HG02678 (cell line): Measurements from ENCODE around the gene STXBP5.

Source experiments
- ATAC-seq: cut with Tn5 transposase; IDR thresholded peaks from one replicate; pipeline ENCODE4 v1.9.1; 2021; ENCODE audit warnings: mild to moderate bottlenecking, moderate library complexity; ENCODE audit not compliant: unreplicated experiment

Gene STXBP5

GRCh38 chr6:147285087-147285855, 81.1 kb downstream of the STXBP5 start:
- peak; percentile 69 for ATAC-seq

DNA sequence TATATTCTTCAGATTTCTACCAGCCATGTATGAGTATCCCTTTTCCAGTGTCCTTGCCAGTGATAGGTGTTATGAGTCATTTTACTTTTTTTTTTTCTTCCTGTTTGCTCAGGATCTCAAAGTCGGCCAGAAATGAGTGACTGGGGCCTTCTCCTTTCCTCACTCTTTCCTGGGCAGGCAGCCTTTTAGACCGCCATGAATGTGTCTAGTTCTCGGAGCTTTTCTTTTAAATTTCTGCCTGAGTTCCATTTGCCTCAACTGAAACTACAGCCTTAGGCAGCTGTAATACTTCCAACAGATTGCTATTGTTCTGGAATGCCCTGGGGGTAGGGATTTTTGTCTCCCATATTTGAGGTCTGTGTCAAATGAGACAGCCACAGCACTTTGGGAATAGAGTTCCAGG, 83.7 kb downstream of the STXBP5 start:
- ATAC-seq: no peak

DNA sequence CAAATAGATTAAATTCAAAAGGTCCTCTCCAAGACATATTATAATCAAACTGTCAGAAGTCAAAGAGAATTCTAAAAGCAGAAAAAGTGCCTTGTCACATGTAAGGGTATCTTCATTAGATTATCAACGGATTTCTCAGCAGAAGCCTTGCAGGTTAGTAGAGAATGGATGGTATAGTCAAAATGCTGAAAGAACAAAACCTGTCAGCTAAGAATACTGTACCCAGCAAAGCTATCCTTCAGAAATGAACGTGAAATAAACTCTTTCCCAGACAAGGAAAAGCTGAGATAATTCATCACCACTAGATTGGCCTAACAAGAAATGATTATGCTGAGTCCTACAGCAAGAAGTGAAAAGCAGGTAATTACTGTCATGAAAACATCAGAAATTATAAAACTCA, 92.9 kb downstream of the STXBP5 start:
- ATAC-seq: no peak

GRCh38 chr6:147297663-147298316, 93.6 kb downstream of the STXBP5 start:
- no peak for ATAC-seq

DNA sequence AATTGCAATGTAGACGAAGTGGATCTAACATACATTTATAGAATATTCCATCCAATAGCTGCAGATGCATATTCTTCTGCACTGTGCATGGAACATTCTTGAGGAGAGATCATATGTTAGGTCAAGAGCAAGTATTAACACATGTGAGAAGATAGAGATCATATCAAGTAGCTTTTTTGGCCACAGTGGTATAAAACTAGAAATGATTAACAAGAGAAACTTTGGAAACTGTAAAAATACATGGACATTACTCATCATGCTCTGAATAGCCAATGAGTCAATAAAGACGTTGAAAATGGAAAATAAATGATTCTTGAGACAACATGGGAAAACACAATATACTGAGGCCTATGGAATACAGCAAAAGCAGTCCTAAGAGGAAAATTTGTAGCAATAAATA, 94.2 kb downstream of the STXBP5 start:
- ATAC-seq: no peak

- ATAC-seq: no peak
These were observed 94.8 kb downstream of the STXBP5 start for GRCh38 chr6:147299035-147299434.

DNA sequence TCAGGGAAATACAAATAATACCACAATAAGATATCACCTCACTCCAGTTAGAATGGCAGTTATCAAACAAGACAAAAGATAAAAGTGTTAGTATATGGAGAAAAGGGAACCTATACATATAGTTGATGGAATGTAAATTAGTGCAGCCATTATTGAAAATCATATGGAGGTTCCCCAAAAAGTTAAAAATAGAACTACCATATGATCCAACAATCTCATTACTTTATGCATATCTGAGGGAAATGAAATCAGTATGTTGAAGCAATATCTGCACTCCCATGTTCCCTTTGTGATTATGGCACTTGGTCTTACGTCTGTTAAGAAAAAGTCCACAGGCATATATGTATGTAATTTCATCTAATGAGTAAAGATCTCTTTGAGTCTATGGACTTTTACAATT, 96.9 kb downstream of the STXBP5 start:
- ATAC-seq: no peak

- no peak for ATAC-seq
These were observed 99.8 kb downstream of the STXBP5 start for GRCh38 chr6:147304016-147304415.

GRCh38 chr6:147310521-147310920, 106.3 kb downstream of the STXBP5 start:
- ATAC-seq: no peak

DNA sequence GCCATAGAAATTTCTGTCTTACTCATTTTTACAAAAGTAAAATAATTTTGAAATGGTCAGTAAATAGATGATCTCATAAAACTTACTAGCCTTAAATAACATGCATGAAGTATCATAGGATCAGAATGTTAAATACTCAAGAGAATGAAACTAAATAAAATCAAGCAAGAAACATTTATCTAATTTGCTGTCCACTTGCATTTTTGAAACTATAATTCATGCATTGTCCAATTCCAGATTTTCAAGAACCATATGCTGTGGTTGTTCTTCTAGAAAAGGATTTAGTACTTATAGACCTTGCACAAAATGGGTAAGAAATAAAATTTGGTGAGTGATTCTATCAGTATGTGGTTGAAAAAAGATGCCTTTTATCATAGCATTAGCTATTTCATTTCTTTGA, 107.0 kb downstream of the STXBP5 start:
- no peak for ATAC-seq

DNA sequence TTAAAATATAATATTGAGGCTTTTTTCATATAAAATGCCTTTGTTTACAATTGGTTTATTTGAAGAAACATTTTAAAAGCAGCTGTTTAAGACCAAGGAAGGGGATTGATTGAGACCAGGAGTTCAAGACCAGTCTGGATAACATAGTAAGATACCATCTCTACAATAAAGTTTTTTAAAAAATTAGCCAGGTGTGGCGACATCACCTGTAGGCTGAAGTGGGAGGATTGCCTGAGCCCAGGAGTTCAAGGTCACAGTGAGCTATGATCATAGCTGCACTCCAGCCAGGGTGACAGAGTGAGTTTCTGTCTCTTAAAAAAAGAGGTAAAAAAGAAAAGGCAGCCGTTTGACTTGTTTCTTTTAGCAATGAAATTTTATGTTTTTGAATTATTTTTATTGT, 117.0 kb downstream of the STXBP5 start:
- ATAC-seq: no peak

- ATAC-seq: peak; percentile 98
These were observed 118.3 kb downstream of the STXBP5 start for GRCh38 chr6:147322299-147323162.

DNA sequence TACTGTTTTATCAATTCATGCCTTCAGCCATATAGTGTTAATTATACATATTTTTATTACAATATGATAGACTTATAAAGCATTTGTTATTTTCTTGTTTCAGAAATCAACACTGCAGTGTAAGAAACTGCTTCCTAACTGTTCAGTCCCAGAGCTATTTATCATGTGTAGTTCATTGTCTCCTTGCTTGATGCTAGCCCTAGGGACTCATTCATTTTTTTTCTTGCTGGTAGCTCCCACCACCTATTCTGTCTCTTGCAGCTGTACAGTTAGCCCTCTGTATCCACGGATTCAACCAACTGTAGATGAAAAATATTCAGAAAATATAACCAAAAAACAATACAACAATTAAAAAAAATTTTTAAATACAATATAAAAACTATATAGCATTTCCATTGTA, 121.3 kb downstream of the STXBP5 start:
- ATAC-seq: no peak

GRCh38 chr6:147331401-147331800, 127.2 kb downstream of the STXBP5 start:
- no peak for ATAC-seq

- no peak for ATAC-seq
These were observed 133.7 kb downstream of the STXBP5 start for GRCh38 chr6:147337921-147338320.

DNA sequence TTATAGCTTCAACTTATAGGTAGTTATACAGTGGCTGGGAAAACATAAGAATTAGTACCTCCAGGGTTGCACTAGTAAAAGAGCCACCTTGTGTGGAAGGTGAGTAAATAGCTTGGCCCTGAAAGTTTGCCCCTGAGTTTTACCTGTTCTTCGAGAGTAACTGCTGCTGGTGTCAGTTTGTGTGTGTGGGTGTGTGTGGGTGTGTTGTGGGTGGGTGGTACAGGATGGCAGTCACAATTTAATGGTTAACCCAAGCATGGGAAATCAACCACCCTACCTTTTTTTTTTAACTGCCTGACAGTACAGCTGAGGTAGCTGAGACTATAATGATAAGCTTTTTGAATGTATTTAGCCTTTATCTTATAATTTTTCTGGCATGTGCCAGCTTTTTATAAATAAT, 137.3 kb downstream of the STXBP5 start:
- ATAC-seq: no peak

DNA sequence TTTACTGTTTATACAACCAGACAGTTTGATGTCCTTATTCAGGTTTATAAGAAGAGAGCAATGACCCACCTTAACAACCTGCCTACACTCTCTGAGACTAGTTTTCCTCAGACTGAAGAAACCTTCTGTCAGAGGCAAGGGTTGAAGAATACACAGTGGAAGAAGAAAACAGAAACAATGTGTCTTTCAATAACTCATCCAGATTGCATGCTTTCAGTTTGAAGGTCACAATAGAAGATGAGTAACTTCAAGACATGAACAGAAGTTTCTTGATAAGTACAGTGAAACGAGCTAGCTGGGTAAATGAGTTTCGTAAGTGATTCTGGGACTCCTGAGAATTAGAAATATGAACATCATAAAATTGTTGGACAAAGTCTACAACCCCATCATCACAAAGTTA, 141.7 kb downstream of the STXBP5 start:
- ATAC-seq: no peak

DNA sequence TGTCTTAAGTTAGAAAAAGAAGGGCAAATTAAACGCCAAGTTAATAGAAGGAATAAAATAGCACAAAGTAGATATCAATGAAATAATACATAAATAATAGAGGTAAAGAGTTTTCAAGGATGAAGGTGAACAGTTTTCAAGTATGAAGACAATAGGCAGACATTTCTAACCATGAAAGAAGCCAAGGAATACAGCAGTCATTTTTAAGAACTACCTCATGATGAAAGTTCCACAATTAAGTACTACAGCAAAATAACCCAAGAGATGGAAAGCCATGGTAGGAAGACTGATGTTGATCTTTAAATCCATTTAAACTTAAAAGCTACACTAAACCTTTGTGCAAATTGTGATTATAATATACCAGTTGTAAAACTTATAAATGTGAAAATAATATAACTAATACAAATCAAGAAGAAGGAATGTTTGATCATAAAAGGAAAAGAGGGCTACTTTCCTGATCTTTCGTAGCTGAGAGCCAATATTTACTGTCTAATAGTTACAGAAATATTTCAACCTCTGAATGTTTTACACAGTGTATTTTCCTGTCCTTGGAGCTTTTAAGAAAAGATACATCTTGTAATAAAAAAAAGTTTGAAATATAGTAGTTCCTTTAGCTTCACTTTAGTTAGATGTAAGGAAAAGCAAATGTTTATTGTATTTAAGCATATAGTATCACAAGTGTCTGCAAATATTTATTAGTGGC, 143.1 kb downstream of the STXBP5 start:
- ATAC-seq: no peak

GRCh38 chr6:147347882-147348575, 143.8 kb downstream of the STXBP5 start:
- no peak for ATAC-seq

- ATAC-seq: no peak
These were observed 157.2 kb downstream of the STXBP5 start for GRCh38 chr6:147361311-147361981.
